ENCODE results near the gene SRCIN1. TPM values are rescaled to one million over a fixed set of nuclear protein-coding genes. Genes with fewer than 3 reads are reported as not detected.

Gene SRCIN1
- total RNA-seq, 2 donors from 2014 or later: 2.4 to 4.8 TPM

- DNase-seq (ENCODE audit: low spot score): no peak
- no peaks in the 10 kb centered on the region for H3K36me3 ChIP-seq
- H3K9me3 ChIP-seq: no peaks in the 10 kb centered on the region
- no peaks in the 10 kb centered on the region for H3K27me3 ChIP-seq (replicated peaks; ENCODE audit: insufficient read depth)
- H3K27ac ChIP-seq: no peak overlapping the region
- no peaks in the 10 kb centered on the region for H3K4me1 ChIP-seq (replicated peaks)
- intact Hi-C loops (cut with DNase I): no loop called here
- 84% methylated on average over 10 of the region's 10 CpGs for WGBS
- TF ChIP-seq, protein P1, sequence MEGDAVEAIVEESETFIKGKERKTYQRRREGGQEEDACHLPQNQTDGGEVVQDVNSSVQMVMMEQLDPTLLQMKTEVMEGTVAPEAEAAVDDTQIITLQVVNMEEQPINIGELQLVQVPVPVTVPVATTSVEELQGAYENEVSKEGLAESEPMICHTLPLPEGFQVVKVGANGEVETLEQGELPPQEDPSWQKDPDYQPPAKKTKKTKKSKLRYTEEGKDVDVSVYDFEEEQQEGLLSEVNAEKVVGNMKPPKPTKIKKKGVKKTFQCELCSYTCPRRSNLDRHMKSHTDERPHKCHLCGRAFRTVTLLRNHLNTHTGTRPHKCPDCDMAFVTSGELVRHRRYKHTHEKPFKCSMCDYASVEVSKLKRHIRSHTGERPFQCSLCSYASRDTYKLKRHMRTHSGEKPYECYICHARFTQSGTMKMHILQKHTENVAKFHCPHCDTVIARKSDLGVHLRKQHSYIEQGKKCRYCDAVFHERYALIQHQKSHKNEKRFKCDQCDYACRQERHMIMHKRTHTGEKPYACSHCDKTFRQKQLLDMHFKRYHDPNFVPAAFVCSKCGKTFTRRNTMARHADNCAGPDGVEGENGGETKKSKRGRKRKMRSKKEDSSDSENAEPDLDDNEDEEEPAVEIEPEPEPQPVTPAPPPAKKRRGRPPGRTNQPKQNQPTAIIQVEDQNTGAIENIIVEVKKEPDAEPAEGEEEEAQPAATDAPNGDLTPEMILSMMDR (IDR thresholded peaks at IDR 0.05): no peak
- no peak for TF ChIP-seq POLR2AphosphoS5 (IDR thresholded peaks at IDR 0.05)
- no peak for TF ChIP-seq POLR2A (IDR thresholded peaks at IDR 0.05)
- no peak overlapping the region for H3K4me3 ChIP-seq
Measured at GRCh38 chr17:38589462-38590114, 16.2 kb downstream of the SRCIN1 start.

DNA sequence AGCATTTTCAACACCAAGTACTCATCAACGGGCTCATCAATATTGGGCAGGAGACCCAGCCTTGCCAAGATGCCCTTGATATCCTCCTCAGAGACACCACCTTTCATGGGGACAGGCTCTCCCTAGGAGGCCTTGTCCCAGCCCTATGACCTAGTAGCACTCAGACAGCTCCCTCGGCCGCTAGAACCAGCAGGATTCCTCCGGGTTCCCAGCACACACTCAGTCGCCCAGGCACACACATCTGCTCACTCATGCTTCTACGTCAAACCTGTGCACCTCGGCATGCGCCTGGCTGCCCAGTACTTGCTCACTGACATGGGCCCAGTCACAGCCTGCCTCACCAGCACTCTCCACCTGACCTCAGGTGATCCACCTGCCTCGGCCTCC, 17.0 kb downstream of the SRCIN1 start:
- no peaks in the 10 kb centered on the region for H3K4me1 ChIP-seq (replicated peaks)
- intact Hi-C loops (cut with DNase I): no loop called here
- TF ChIP-seq, protein P1 (IDR thresholded peaks at IDR 0.05): no peak
- TF ChIP-seq POLR2AphosphoS5 (IDR thresholded peaks at IDR 0.05): no peak
- no peak for TF ChIP-seq POLR2A (IDR thresholded peaks at IDR 0.05)
- WGBS: 81% methylated on average over 9 of the region's 9 CpGs
- no peak for DNase-seq (ENCODE audit: low spot score)
- no peaks in the 10 kb centered on the region for H3K9me3 ChIP-seq
- H3K27ac ChIP-seq: no peak overlapping the region
- H3K27me3 ChIP-seq (replicated peaks; ENCODE audit: insufficient read depth): no peaks in the 10 kb centered on the region
- H3K4me3 ChIP-seq: no peak overlapping the region
- H3K36me3 ChIP-seq: no peaks in the 10 kb centered on the region

DNA sequence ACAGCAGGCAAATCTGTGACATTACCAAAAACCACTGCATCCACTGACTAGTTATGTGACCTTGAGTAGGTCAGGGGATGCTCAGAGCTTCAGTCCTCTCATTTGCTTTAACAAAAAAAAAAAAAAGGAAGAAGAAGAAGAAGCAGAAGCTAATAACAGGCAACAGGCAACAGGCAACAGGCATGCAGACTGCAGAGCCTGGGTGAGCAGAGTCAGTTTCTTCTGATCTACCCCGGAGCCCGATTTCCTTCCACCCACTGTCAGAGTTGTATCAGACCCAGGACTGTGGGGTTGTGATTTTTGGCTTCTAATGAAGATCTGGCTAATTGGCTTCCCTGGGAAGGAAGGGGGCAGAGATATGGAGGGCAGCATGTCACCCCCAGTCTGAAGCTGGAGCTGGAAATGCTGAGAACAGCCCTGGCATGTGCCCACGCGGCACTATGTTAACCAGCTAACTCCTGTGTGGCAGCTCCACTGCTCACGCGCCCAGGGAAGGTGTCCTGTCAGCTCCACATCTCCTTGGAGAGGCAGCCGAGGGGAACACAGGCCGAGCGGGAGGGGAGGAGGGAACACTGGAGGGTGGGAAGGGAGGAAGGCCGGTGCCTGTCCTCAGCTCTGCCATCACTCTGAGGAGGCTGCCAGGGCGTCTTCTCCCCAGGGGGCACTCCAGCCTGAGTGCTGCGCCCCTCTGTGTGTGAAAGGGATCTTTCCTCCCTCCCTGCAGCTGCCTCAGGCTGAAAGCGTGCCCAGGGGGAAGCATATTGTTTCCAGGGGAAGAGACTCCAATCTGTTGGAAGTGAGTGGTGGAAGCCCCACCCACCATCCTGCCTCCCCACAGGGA, 17.6 kb downstream of the SRCIN1 start:
- DNase-seq (ENCODE audit: low spot score): no peak
- whole genome bisulfite sequencing: 61% methylated on average over 13 of the region's 13 CpGs
- Histone ChIP-seq H3K36me3 (no peaks in the 10 kb centered on the region), H3K9me3 (no peaks in the 10 kb centered on the region), H3K4me1 (replicated peaks) (no peaks in the 10 kb centered on the region), H3K27me3 (replicated peaks; ENCODE audit: insufficient read depth) (no peaks in the 10 kb centered on the region), H3K27ac (no peak overlapping the region), H3K4me3 (no peak overlapping the region)
- TF ChIP-seq POLR2AphosphoS5 (IDR thresholded peaks at IDR 0.05): no peak
- TF ChIP-seq, protein P1 (IDR thresholded peaks at IDR 0.05): no peak
- TF ChIP-seq POLR2A (IDR thresholded peaks at IDR 0.05): no peak
- intact Hi-C loops (cut with DNase I): no loop called here

DNA sequence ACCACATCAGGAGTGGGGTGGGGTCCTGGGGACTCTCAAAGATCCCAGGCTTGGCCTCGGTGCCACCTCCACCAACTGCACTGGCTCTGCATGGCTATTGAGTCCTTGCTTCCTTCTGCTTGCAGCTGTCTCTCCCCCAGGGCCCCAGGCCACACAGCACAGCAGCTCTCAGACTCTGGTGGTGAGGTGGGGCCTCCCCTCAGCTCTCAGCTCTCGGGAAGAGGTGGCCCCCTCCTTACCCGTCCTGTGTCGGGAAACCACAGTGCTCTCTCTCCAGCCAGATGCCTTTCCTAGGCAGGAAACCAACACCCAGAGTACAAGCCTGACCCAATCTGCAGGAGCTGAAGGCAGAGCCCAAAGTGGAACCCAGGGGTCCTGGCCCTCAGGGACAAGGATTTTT, 18.5 kb downstream of the SRCIN1 start:
- intact Hi-C loops (cut with DNase I): no loop called here

More for the DNA sequence above, 18.5 kb downstream of the SRCIN1 start:
- Histone ChIP-seq H3K9me3 (no peaks in the 10 kb centered on the region), H3K27me3 (replicated peaks; ENCODE audit: insufficient read depth) (no peaks in the 10 kb centered on the region), H3K4me3 (no peak overlapping the region), H3K36me3 (no peaks in the 10 kb centered on the region), H3K27ac (no peak overlapping the region), H3K4me1 (replicated peaks) (no peaks in the 10 kb centered on the region)
- 77% methylated on average over 4 of the region's 4 CpGs for WGBS
- no peak for DNase-seq (ENCODE audit: low spot score)
- TF ChIP-seq, protein P1 (IDR thresholded peaks at IDR 0.05): no peak
- TF ChIP-seq POLR2AphosphoS5 (IDR thresholded peaks at IDR 0.05) (no peak), POLR2A (IDR thresholded peaks at IDR 0.05) (no peak)
